ENCODE results near the gene RNF213.

GRCh38 chr17:80272366-80272765, 11.7 kb downstream of the RNF213 start:
- no peak for TF ChIP-seq POLR2A (IDR thresholded peaks at IDR 0.05)
- TF ChIP-seq, protein P1, sequence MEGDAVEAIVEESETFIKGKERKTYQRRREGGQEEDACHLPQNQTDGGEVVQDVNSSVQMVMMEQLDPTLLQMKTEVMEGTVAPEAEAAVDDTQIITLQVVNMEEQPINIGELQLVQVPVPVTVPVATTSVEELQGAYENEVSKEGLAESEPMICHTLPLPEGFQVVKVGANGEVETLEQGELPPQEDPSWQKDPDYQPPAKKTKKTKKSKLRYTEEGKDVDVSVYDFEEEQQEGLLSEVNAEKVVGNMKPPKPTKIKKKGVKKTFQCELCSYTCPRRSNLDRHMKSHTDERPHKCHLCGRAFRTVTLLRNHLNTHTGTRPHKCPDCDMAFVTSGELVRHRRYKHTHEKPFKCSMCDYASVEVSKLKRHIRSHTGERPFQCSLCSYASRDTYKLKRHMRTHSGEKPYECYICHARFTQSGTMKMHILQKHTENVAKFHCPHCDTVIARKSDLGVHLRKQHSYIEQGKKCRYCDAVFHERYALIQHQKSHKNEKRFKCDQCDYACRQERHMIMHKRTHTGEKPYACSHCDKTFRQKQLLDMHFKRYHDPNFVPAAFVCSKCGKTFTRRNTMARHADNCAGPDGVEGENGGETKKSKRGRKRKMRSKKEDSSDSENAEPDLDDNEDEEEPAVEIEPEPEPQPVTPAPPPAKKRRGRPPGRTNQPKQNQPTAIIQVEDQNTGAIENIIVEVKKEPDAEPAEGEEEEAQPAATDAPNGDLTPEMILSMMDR (IDR thresholded peaks at IDR 0.05) = no peak
